T-cell (primary cell): ENCODE measurements around the gene FBLL1. TPM values are rescaled to one million over a fixed set of nuclear protein-coding genes. Genes with fewer than 3 reads are reported as not detected.

Experiments
- ATAC-seq, 4 experiments: fragments of 200-7000 bp in 3 of 4; fragments of 150-1000 bp in 1 of 4; cut with Tn5 transposase; replicated peaks in 1 of 4; 1 replicate in 3 of 4; 2 replicates in 1 of 4; pipeline ENCODE4 v1.10.0; 2021; ENCODE audit warnings: moderate library complexity in 3 of 4, mild to moderate bottlenecking in 2 of 4, moderate number of reproducible peaks in 1 of 4
- CTCF ChIA-PET, 2 donors: fragments of 300-600 bp; sonication (Branson Sonifier 250); formaldehyde crosslinking; loops; one replicate each; lab custom pipeline; 2022; ENCODE audit warnings: antibody characterized with exemption in 2 of 2; lab: Charles Lee
- POLR2A ChIA-PET, 2 donors: fragments of 300-600 bp; sonication (Branson Sonifier 250); formaldehyde crosslinking; loops; one replicate each; lab custom pipeline; 2022; ENCODE audit warnings: antibody characterized with exemption in 2 of 2; lab: Charles Lee
- DNase-seq, 35 experiments: peaks; one replicate each; pipeline versions ENCODE4 v3.0.0 to v3.0.0-alpha.2; 2013 to 2023
- H3K27ac ChIP-seq: one replicate; pipeline ENCODE4 v1.5.1; 2013; ENCODE audit warnings: low read length
- H3K27me3 ChIP-seq, 2 experiments: replicated peaks in 1 of 2; 1 replicate in 1 of 2; 2 replicates in 1 of 2; pipeline versions ENCODE4 v1.6.1 to v1.7.0; 2013; ENCODE audit warnings: low read length in 1 of 2, mixed read lengths in 1 of 2; ENCODE audit not compliant: control insufficient read depth in 2 of 2, insufficient read depth in 2 of 2; ENCODE audit errors: extremely low read depth in 1 of 2
- H3K36me3 ChIP-seq, 2 donors: 1 replicate in 1 of 2; 2 replicates in 1 of 2; pipeline versions ENCODE4 v1.6.1 to v1.7.0; 2013; ENCODE audit warnings: low read length in 1 of 2; ENCODE audit not compliant: control insufficient read depth in 2 of 2, insufficient read depth in 1 of 2; ENCODE audit errors: extremely low read depth in 1 of 2
- H3K4me1 ChIP-seq, 2 experiments: 1 replicate in 1 of 2; 2 replicates in 1 of 2; pipeline versions ENCODE4 v1.6.1 to v1.7.0; 2013; ENCODE audit warnings: low read length in 2 of 2, mixed read lengths in 1 of 2; ENCODE audit not compliant: insufficient read depth in 2 of 2, control insufficient read depth in 1 of 2; ENCODE audit errors: extremely low read depth in 1 of 2
- H3K4me3 ChIP-seq, 2 donors: 1 replicate in 1 of 2; 2 replicates in 1 of 2; pipeline versions ENCODE4 v1.5.1 to v1.7.0; 2013; ENCODE audit warnings: mild to moderate bottlenecking in 2 of 2, low read length in 1 of 2, moderate library complexity in 1 of 2; ENCODE audit not compliant: control insufficient read depth in 1 of 2; ENCODE audit errors: extremely low read depth in 1 of 2
- H3K9me3 ChIP-seq: 2 replicates; pipeline ENCODE4 v1.7.0; 2013
- H3K27ac Mint-ChIP-seq, 2 donors: one replicate each; pipeline ENCODE4 v1.8.0; 2020 to 2021; ENCODE audit warnings: mild to moderate bottlenecking in 2 of 2, mixed read lengths in 2 of 2
- H3K27me3 Mint-ChIP-seq, 2 donors: one replicate each; pipeline ENCODE4 v1.8.0; 2021 to 2022; ENCODE audit warnings: mixed read lengths in 2 of 2
- H3K36me3 Mint-ChIP-seq: one replicate; pipeline ENCODE4 v1.8.0; 2021; ENCODE audit warnings: mixed read lengths
- H3K4me1 Mint-ChIP-seq, 3 donors: one replicate each; pipeline ENCODE4 v1.8.0; 2020 to 2022; ENCODE audit warnings: mixed read lengths in 3 of 3, mild to moderate bottlenecking in 1 of 3
- H3K4me3 Mint-ChIP-seq, 3 donors: one replicate each; pipeline ENCODE4 v1.8.0; 2020 to 2022; ENCODE audit warnings: mild to moderate bottlenecking in 3 of 3, mixed read lengths in 3 of 3, moderate library complexity in 3 of 3
- H3K9me3 Mint-ChIP-seq, 3 donors: one replicate each; pipeline ENCODE4 v1.8.0; 2020 to 2022; ENCODE audit warnings: mixed read lengths in 3 of 3
- WGBS: methylation state at CpG from one replicate; pipeline ENCODE4 v1.1.5; 2013; ENCODE audit warnings: missing lambda C conversion rate; ENCODE audit not compliant: insufficient coverage; 5-methylcytosine and 5-hydroxymethylcytosine counted together
- total RNA-seq, 35 experiments: library from RNA in 6 of 35; stranded (reverse) in 6 of 35; fragments of 120-200 nt in 1 of 35; gene quantifications; one replicate each; pipeline versions ENCODE4 v1.2.1 to v1.2.4 and lab custom pipeline; 2013 to 2026

Gene FBLL1
- total RNA-seq, 5 donors from 2014 or later (not counting 1 experiment from before 2014, with no cell fraction given): 0.18 TPM; not detected in 4

- H3K27me3 ChIP-seq: no peaks in the 10 kb centered on the region
- ATAC-seq (no peak), DNase-seq (no peak)
- ChIA-PET POLR2A (no interaction called here), CTCF (interaction anchor here in 1 of 2 donors (0.6 kb wide), 1 partner anchor 20 kb away, joined by 4 read pairs; no protein-coding TSS in a partner anchor)
- no peaks in the 10 kb centered on the region for H3K27me3 Mint-ChIP-seq
- H3K27ac ChIP-seq: no peak overlapping the region
- 95% methylated on average over 4 of the region's 7 CpGs for WGBS
- H3K4me3 ChIP-seq: no peak overlapping the region
- H3K27ac Mint-ChIP-seq: no peak overlapping the region
- H3K36me3 ChIP-seq: peaks cover 0 to 21% of the 10 kb centered on the region in 2 donors
- peaks cover 4 to 5% (median 4%) of the 10 kb centered on the region in 3 donors for H3K4me1 Mint-ChIP-seq
- peaks cover 57% of the 10 kb centered on the region for H3K36me3 Mint-ChIP-seq
- no peak overlapping the region for H3K4me3 Mint-ChIP-seq
- H3K9me3 ChIP-seq: no peaks in the 10 kb centered on the region
- H3K4me1 ChIP-seq: no peaks in the 10 kb centered on the region
- H3K9me3 Mint-ChIP-seq: peaks cover under 1 to 7% (median 2%) of the 10 kb centered on the region in 3 donors
Observed at GRCh38 chr5:168549554-168549953, 20.4 kb downstream of the FBLL1 start.

GRCh38 chr5:168550656-168551055, 21.6 kb downstream of the FBLL1 start:
- no peaks in the 10 kb centered on the region for H3K4me1 ChIP-seq
- ATAC-seq (no peak), DNase-seq (no peak)
- Mint-ChIP-seq H3K27ac (no peak overlapping the region), H3K4me1 (peaks cover 4 to 5% (median 4%) of the 10 kb centered on the region in 3 donors), H3K4me3 (no peak overlapping the region), H3K27me3 (no peaks in the 10 kb centered on the region), H3K36me3 (peaks cover 63% of the 10 kb centered on the region), H3K9me3 (peaks cover 0 to 2% (median 0%) of the 10 kb centered on the region in 3 donors)
- CTCF ChIA-PET: no interaction called here
- no peaks in the 10 kb centered on the region for H3K27me3 ChIP-seq
- POLR2A ChIA-PET: no interaction called here
- no peak overlapping the region for H3K27ac ChIP-seq
- H3K36me3 ChIP-seq: peaks cover 2 to 21% of the 10 kb centered on the region in 2 donors
- H3K4me3 ChIP-seq: no peak overlapping the region
- H3K9me3 ChIP-seq: no peaks in the 10 kb centered on the region

GRCh38 chr5:168552146-168552545, 23.0 kb downstream of the FBLL1 start:
- ChIA-PET CTCF (no interaction called here), POLR2A (interaction anchor here in 1 of 2 donors (0.7 kb wide), 1 partner anchor 16 kb away, joined by 4 read pairs; no protein-coding TSS in a partner anchor)
- Mint-ChIP-seq H3K36me3 (peaks cover 67% of the 10 kb centered on the region), H3K27ac (no peak overlapping the region), H3K27me3 (no peaks in the 10 kb centered on the region), H3K4me3 (no peak overlapping the region), H3K9me3 (no peaks in the 10 kb centered on the region), H3K4me1 (peaks cover 4 to 5% (median 4%) of the 10 kb centered on the region in 3 donors)
- Histone ChIP-seq H3K4me1 (no peaks in the 10 kb centered on the region), H3K9me3 (no peaks in the 10 kb centered on the region), H3K27me3 (no peaks in the 10 kb centered on the region), H3K4me3 (no peak overlapping the region), H3K27ac (no peak overlapping the region), H3K36me3 (peaks cover 2 to 21% of the 10 kb centered on the region in 2 donors)
- ATAC-seq (no peak), DNase-seq (no peak)
- WGBS: no CpG with 5 or more reads among the region's 1 CpG

GRCh38 chr5:168553377-168554130, 24.4 kb downstream of the FBLL1 start:
- ChIA-PET POLR2A (no interaction called here), CTCF (no interaction called here)
- Histone ChIP-seq H3K36me3 (peaks cover 2 to 34% of the 10 kb centered on the region in 2 donors), H3K27ac (no peak overlapping the region), H3K9me3 (no peaks in the 10 kb centered on the region), H3K4me3 (no peak overlapping the region), H3K4me1 (no peaks in the 10 kb centered on the region), H3K27me3 (no peaks in the 10 kb centered on the region)
- no peak overlapping the region for H3K4me3 Mint-ChIP-seq
- ATAC-seq: no peak
- no peaks in the 10 kb centered on the region for H3K27me3 Mint-ChIP-seq
- no CpG with 5 or more reads among the region's 2 CpGs for WGBS
- no peaks in the 10 kb centered on the region for H3K9me3 Mint-ChIP-seq
- peaks cover 62% of the 10 kb centered on the region for H3K36me3 Mint-ChIP-seq
- no peak overlapping the region for H3K27ac Mint-ChIP-seq
- H3K4me1 Mint-ChIP-seq: peaks cover 4 to 5% (median 4%) of the 10 kb centered on the region in 3 donors
- no peak for DNase-seq

- Mint-ChIP-seq H3K4me1 (peaks cover 3 to 5% (median 4%) of the 10 kb centered on the region in 3 donors), H3K36me3 (peaks cover 68% of the 10 kb centered on the region), H3K27ac (no peak overlapping the region), H3K9me3 (no peaks in the 10 kb centered on the region), H3K4me3 (no peak overlapping the region), H3K27me3 (no peaks in the 10 kb centered on the region)
- ATAC-seq (no peak), DNase-seq (no peak)
- Histone ChIP-seq H3K27me3 (no peaks in the 10 kb centered on the region), H3K4me1 (no peaks in the 10 kb centered on the region), H3K4me3 (no peak overlapping the region), H3K36me3 (peaks cover 5 to 55% of the 10 kb centered on the region in 2 donors), H3K27ac (no peak overlapping the region), H3K9me3 (no peaks in the 10 kb centered on the region)
- ChIA-PET POLR2A (interaction anchor here (0.5 to 0.6 kb wide), 3 partner anchors 11 to 141 kb away, joined by 3 to 5 read pairs (median 5); no protein-coding TSS in a partner anchor), CTCF (interaction anchor here in 1 of 2 donors (0.6 kb wide), 1 partner anchor 1161 kb away, joined by 3 read pairs; no protein-coding TSS in a partner anchor)
- no CpG with 5 or more reads among the region's 2 CpGs for WGBS
Observed at GRCh38 chr5:168557389-168557788, 28.3 kb downstream of the FBLL1 start.

- Histone ChIP-seq H3K27me3 (no peaks in the 10 kb centered on the region), H3K4me1 (no peaks in the 10 kb centered on the region), H3K27ac (no peak overlapping the region), H3K4me3 (no peak overlapping the region), H3K9me3 (no peaks in the 10 kb centered on the region), H3K36me3 (peaks cover 3 to 52% of the 10 kb centered on the region in 2 donors)
- WGBS: no CpG with 5 or more reads among the region's 2 CpGs
- CTCF ChIA-PET: no interaction called here
- H3K36me3 Mint-ChIP-seq: peaks cover 49% of the 10 kb centered on the region
- DNase-seq (no peak), ATAC-seq (no peak)
- H3K4me1 Mint-ChIP-seq: peaks cover 1 to 10% (median 5%) of the 10 kb centered on the region in 3 donors
- H3K4me3 Mint-ChIP-seq: no peak overlapping the region
- POLR2A ChIA-PET: no interaction called here
- no peaks in the 10 kb centered on the region for H3K27me3 Mint-ChIP-seq
- no peaks in the 10 kb centered on the region for H3K9me3 Mint-ChIP-seq
- no peak overlapping the region for H3K27ac Mint-ChIP-seq
Observed at GRCh38 chr5:168562279-168562678, 33.2 kb downstream of the FBLL1 start.
